Testis (tissue), 3 donors: Measurements from ENCODE around the gene PGLYRP4. TPM values are rescaled to one million over a fixed set of nuclear protein-coding genes. Genes with fewer than 3 reads are reported as not detected.

Experiments
- DNase-seq: peaks from one replicate; pipeline ENCODE4 v3.0.0-alpha.2; 2019
- H3K27ac ChIP-seq, 2 donors: fragments of 200-600 bp; sonication (generic); one replicate each; pipeline ENCODE4 v1.5.1; 2019
- H3K27me3 ChIP-seq: fragments of 200-600 bp; sonication (generic); one replicate; pipeline ENCODE4 v1.5.1; 2019
- H3K36me3 ChIP-seq: fragments of 200-600 bp; sonication (generic); one replicate; pipeline ENCODE4 v1.5.1; 2017; ENCODE audit warnings: low read depth; ENCODE audit errors: missing control alignments
- H3K4me1 ChIP-seq: fragments of 200-600 bp; sonication (generic); one replicate; pipeline ENCODE4 v1.5.1; 2019
- H3K4me3 ChIP-seq, 2 donors: fragments of 200-600 bp; sonication (generic); one replicate each; pipeline ENCODE4 v1.5.1; 2017 to 2019
- H3K9me3 ChIP-seq: fragments of 200-600 bp; sonication (generic); one replicate; pipeline ENCODE4 v1.5.1; 2017
- POLR2A ChIP-seq: fragments of 450-650 bp; IDR thresholded peaks from one replicate; pipeline ENCODE4 v1.6.1; 2017; ENCODE audit warnings: antibody characterized with exemption, mild to moderate bottlenecking, moderate library complexity
- WGBS, 2 donors: methylation state at CpG; one replicate each; pipeline ENCODE4 v1.1.5; 2018; 5-methylcytosine and 5-hydroxymethylcytosine counted together
- intact Hi-C: fragments of 100-400 bp; cut with DNase I; formaldehyde crosslinking; loops from one replicate; pipeline ENCODE4 v1.15.1; 2023; ENCODE audit warnings: low total_unique reads
- polyA plus RNA-seq: library from polyadenylated mRNA; stranded (reverse); fragments of 350-450 nt; fragmentation: Illumina TruSeq; extraction: RNeasy Lipid Tissue Mini Kit (QIAGEN cat#74804); gene quantifications from one replicate; pipeline ENCODE4 v1.2.3, GENCODE V29; 2014; ENCODE audit warnings: low read depth, low replicate concordance; ENCODE audit not compliant: insufficient read depth
- total RNA-seq, 2 donors: library from RNA; depleted of rRNA; stranded (reverse); fragments of >200 nt; gene quantifications; one replicate each; pipeline ENCODE4 v1.2.3, GENCODE V29; 2016
- TF ChIP-seq, protein P1 (sequence below), 3 experiments: fragments of 450-650 bp in 2 of 3; fragments of 200-600 bp in 1 of 3; sonication (generic) in 1 of 3; IDR thresholded peaks; one replicate each; pipeline ENCODE4 v1.5.1; 2016 to 2019; ENCODE audit warnings: antibody characterized with exemption in 3 of 3, mild to moderate bottlenecking in 2 of 3, moderate library complexity in 1 of 3

Gene PGLYRP4
- total and polyA plus RNA-seq, 3 donors from 2014 or later = 0.12 to 0.17 TPM; not detected in 1

DNA sequence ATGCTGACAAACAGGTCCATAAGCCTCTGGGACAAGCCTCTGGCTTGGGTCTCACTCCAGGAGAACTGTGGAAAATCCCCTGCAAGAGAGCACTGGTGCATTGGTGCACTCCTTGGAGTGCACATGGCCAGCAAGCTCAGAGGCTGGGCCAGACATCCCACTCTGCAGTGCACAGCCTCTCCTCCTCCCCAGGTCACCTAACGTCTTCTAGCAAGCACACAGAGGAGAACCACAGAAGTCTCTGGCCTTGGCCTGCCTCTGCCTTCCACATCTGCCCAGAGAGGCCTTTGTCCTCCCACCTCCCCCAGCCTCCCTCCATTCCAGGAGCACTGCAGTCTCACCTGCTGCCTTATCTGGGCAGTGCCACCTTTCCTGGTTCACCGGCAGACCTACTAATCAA is 40.1 kb downstream of the PGLYRP4 start:
- Histone ChIP-seq H3K4me1 (no peaks in the 10 kb centered on the region), H3K36me3 (no peaks in the 10 kb centered on the region), H3K27me3 (no peaks in the 10 kb centered on the region), H3K9me3 (no peaks in the 10 kb centered on the region), H3K4me3 (no peak overlapping the region), H3K27ac (no peak overlapping the region)
- TF ChIP-seq, protein P1, sequence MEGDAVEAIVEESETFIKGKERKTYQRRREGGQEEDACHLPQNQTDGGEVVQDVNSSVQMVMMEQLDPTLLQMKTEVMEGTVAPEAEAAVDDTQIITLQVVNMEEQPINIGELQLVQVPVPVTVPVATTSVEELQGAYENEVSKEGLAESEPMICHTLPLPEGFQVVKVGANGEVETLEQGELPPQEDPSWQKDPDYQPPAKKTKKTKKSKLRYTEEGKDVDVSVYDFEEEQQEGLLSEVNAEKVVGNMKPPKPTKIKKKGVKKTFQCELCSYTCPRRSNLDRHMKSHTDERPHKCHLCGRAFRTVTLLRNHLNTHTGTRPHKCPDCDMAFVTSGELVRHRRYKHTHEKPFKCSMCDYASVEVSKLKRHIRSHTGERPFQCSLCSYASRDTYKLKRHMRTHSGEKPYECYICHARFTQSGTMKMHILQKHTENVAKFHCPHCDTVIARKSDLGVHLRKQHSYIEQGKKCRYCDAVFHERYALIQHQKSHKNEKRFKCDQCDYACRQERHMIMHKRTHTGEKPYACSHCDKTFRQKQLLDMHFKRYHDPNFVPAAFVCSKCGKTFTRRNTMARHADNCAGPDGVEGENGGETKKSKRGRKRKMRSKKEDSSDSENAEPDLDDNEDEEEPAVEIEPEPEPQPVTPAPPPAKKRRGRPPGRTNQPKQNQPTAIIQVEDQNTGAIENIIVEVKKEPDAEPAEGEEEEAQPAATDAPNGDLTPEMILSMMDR (IDR thresholded peaks at IDR 0.05) = no peak
- no peak for TF ChIP-seq POLR2A
- intact Hi-C loops = no loop called here
- DNase-seq = no peak
- WGBS, 2 donors = 70 to 90% methylated on average over 2 of the region's 2 CpGs

DNA sequence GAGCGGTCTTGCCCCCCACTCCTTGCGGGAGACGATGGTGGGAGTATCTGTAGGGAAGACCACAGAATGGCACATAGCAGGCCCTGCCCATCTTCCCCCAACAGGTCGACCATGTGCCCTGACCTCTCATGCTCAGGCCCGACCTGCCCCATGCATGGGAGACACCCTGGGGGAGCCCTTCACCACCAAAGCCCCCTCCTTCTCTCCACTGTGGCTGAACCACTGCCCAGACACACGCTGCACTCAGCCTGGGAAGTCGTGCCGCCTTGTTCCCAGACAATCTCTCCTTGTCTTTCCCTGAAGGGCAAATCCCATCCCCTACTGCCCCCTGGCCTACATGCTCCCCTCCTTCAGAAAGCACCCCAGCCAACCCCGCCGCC is 41.4 kb downstream of the PGLYRP4 start:
- WGBS, 2 donors = 77 to 80% methylated on average over 9 to 10 of the region's 10 CpGs
- Histone ChIP-seq H3K4me1 (no peaks in the 10 kb centered on the region), H3K4me3 (no peak overlapping the region), H3K27ac (no peak overlapping the region), H3K36me3 (no peaks in the 10 kb centered on the region), H3K9me3 (no peaks in the 10 kb centered on the region), H3K27me3 (no peaks in the 10 kb centered on the region)
- DNase-seq = no peak
- TF ChIP-seq, protein P1 (IDR thresholded peaks at IDR 0.05) = no peak
- TF ChIP-seq POLR2A = no peak
- intact Hi-C loops = no loop called here

DNA sequence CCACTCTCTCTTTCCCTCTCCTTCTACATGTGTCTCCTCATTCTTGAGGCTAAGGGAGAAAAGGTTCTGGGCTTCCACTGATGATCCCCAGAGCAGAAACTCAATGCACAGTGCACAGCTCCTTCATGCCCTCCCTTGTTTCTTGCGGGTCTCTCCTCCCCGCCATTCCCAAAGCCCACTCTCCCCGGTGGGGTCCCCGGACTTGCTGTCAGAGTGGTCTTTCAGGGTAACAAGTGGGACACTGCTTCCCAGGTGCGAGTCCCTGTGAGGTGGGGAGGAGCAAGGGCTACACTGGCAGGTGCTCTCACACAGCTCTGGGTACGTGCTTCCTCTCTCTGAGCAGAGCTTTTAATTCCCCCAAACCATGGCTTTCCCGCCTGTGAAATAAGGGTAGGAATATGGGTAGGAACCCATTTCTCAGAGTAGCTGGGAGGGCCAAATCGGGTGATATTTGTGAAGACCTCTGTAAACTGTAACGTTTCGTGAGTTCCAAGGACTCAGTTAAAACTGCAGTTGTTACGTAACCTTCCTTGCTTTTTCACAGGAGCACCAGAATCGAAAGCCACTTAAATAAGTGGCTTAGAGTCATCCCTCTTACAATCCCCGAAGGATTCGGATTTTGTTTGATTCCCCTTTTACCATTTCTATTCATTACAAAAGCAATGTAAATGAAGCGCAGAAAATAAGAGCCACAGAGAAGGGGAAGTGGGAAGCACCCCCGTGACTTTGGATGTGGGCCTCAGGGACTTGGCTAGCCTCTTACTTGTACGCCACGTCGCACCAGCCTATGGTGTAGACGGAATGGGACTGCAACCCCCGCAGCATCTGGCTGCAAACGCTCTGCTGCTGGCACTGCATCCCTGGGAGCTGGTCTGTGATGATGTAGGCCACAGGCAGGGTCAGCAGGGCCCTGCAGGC is 42.1 kb downstream of the PGLYRP4 start:
- Histone ChIP-seq H3K9me3 (no peaks in the 10 kb centered on the region), H3K4me3 (no peak overlapping the region), H3K27ac (no peak overlapping the region), H3K4me1 (no peaks in the 10 kb centered on the region), H3K27me3 (no peaks in the 10 kb centered on the region), H3K36me3 (no peaks in the 10 kb centered on the region)
- WGBS, 2 donors = 88 to 92% methylated on average over 19 to 22 of the region's 22 CpGs
- intact Hi-C loops = no loop called here
- TF ChIP-seq, protein P1 (IDR thresholded peaks at IDR 0.05) = no peak
- no peak for TF ChIP-seq POLR2A
- DNase-seq = no peak

DNA sequence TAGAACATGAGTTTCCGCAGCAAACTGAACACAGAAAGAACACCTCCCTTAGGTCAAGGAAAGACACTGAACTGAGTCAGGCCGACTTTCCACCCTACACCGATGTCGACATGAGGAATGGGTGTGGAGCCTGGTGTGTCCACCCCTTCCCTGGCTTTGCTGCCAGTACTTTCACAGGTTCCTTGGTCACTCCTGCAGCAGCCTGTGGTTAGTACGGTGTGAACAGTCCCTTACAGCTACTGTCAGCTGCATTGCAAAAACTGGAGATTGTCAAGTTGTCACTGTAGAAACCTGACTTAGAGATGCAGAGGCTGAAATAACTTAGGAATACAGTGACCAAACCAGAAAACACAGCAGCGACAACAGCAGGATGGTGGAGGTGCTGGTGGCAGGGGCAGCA is 43.0 kb downstream of the PGLYRP4 start:
- TF ChIP-seq POLR2A = no peak
- TF ChIP-seq, protein P1 (IDR thresholded peaks at IDR 0.05) = no peak
- H3K27me3 ChIP-seq = no peaks in the 10 kb centered on the region

DNA sequence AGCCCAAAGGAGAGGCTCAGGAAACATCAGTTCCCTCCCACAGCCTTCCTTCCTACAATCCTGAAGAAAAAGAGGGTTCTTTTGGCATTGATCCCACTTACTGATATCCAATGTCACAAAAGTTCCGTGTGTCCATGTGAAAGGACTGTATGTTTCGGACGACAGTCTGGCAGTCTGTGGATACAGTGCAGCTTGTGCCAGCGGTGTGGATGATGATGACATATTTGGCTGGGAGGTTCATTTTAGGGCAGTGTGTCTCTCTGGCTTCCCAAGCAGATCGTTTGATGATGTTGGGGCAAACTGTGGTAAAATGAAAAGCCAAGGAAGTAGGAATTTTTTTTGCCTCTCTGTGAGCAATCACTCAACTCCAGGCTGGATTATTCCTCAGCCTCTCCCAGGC is 46.3 kb downstream of the PGLYRP4 start:
- no peaks in the 10 kb centered on the region for H3K4me1 ChIP-seq
- intact Hi-C loops = no loop called here
- no peaks in the 10 kb centered on the region for H3K9me3 ChIP-seq
- no peaks in the 10 kb centered on the region for H3K36me3 ChIP-seq
- no peak overlapping the region for H3K4me3 ChIP-seq
- WGBS, 2 donors = 63 to 64% methylated on average over 5 of the region's 5 CpGs
- H3K27me3 ChIP-seq = no peaks in the 10 kb centered on the region
- TF ChIP-seq, protein P1 (IDR thresholded peaks at IDR 0.05) = no peak
- TF ChIP-seq POLR2A = no peak
- no peak overlapping the region for H3K27ac ChIP-seq
- DNase-seq = no peak

More for the DNA sequence above, 43.0 kb downstream of the PGLYRP4 start:
- intact Hi-C loops = no loop called here
- H3K4me1 ChIP-seq = no peaks in the 10 kb centered on the region
- no peaks in the 10 kb centered on the region for H3K9me3 ChIP-seq
- no peaks in the 10 kb centered on the region for H3K36me3 ChIP-seq
- no peak overlapping the region for H3K4me3 ChIP-seq
- no peak overlapping the region for H3K27ac ChIP-seq
- 89 to 90% methylated on average over 6 of the region's 6 CpGs for WGBS, 2 donors
- no peak for DNase-seq
